H9 (cell line): Measurements from ENCODE around the gene GRIA1. TPM values are rescaled to one million over a fixed set of nuclear protein-coding genes. Genes with fewer than 3 reads are reported as not detected.

Source experiments
- DNase-seq: peaks from one replicate; pipeline ENCODE4 v3.0.0-alpha.2; 2017
- H2AFZ ChIP-seq: one replicate; pipeline ENCODE4 v1.6.1; 2013; ENCODE audit warnings: mild to moderate bottlenecking, low read length, control low read depth, moderate library complexity
- H2AK5ac ChIP-seq: 2 replicates; pipeline ENCODE4 v1.6.1; 2013; ENCODE audit warnings: low read length, control low read depth, mixed read lengths; ENCODE audit not compliant: insufficient read length
- H2BK120ac ChIP-seq: one replicate; pipeline ENCODE4 v1.6.1; 2013; ENCODE audit warnings: low read depth, mild to moderate bottlenecking, low read length, control low read depth, inconsistent platforms; ENCODE audit not compliant: poor library complexity, severe bottlenecking
- H2BK12ac ChIP-seq: 2 replicates; pipeline ENCODE4 v1.6.1; 2013; ENCODE audit warnings: low read length, control low read depth, mixed read lengths, low read depth; ENCODE audit not compliant: insufficient read length
- H2BK15ac ChIP-seq: 2 replicates; pipeline ENCODE4 v1.6.1; 2013; ENCODE audit warnings: low read depth, low read length, control low read depth
- H2BK20ac ChIP-seq: one replicate; pipeline ENCODE4 v1.6.1; 2013; ENCODE audit warnings: low read depth, mild to moderate bottlenecking, low read length, control low read depth, inconsistent platforms; ENCODE audit not compliant: poor library complexity, severe bottlenecking
- H2BK5ac ChIP-seq: 2 replicates; pipeline ENCODE4 v1.6.1; 2013; ENCODE audit warnings: low read length, control low read depth, mixed read lengths; ENCODE audit not compliant: insufficient read length
- H3K14ac ChIP-seq: 2 replicates; pipeline ENCODE4 v1.6.1; 2013; ENCODE audit warnings: low read length, control low read depth; ENCODE audit not compliant: insufficient read depth
- H3K18ac ChIP-seq: 2 replicates; pipeline ENCODE4 v1.6.1; 2013; ENCODE audit warnings: low read depth, mild to moderate bottlenecking, mixed read lengths, low read length, control low read depth; ENCODE audit not compliant: insufficient read length
- H3K23ac ChIP-seq: 2 replicates; pipeline ENCODE4 v1.6.1; 2013; ENCODE audit warnings: low read length, control low read depth, mixed read lengths, low read depth; ENCODE audit not compliant: insufficient read length
- H3K23me2 ChIP-seq: 2 replicates; pipeline ENCODE4 v1.6.1; 2013; ENCODE audit warnings: low read depth, mild to moderate bottlenecking, mixed read lengths, low read length, control low read depth; ENCODE audit not compliant: insufficient read length, poor library complexity, severe bottlenecking
- H3K27ac ChIP-seq: 2 replicates; pipeline ENCODE4 v1.5.1; 2013; ENCODE audit warnings: low read length, control low read depth, mixed read lengths, low read depth; ENCODE audit not compliant: insufficient read length
- H3K27me3 ChIP-seq: 2 replicates; pipeline ENCODE4 v1.6.1; 2013; ENCODE audit warnings: low read length, control low read depth, inconsistent platforms; ENCODE audit not compliant: insufficient read depth
- H3K4ac ChIP-seq: 2 replicates; pipeline ENCODE4 v1.6.1; 2013; ENCODE audit warnings: low read depth, mild to moderate bottlenecking, control low read depth, inconsistent platforms, low read length, moderate library complexity
- H3K4me1 ChIP-seq: 2 replicates; pipeline ENCODE4 v1.6.1; 2013; ENCODE audit warnings: low read length, control low read depth, inconsistent platforms; ENCODE audit not compliant: insufficient read depth
- H3K4me2 ChIP-seq: 2 replicates; pipeline ENCODE4 v1.6.1; 2013; ENCODE audit warnings: low read length, control low read depth, mixed read lengths; ENCODE audit not compliant: insufficient read length, insufficient read depth
- H3K56ac ChIP-seq: 2 replicates; pipeline ENCODE4 v1.6.1; 2013; ENCODE audit warnings: low read depth, mild to moderate bottlenecking, mixed read lengths, low read length, control low read depth; ENCODE audit not compliant: insufficient read length
- H3K79me1 ChIP-seq: 2 replicates; pipeline ENCODE4 v1.6.1; 2013; ENCODE audit warnings: low read depth, mild to moderate bottlenecking, moderate library complexity, low read length, control low read depth, inconsistent platforms; ENCODE audit not compliant: insufficient read depth, poor library complexity, severe bottlenecking
- H3K79me2 ChIP-seq: 2 replicates; pipeline ENCODE4 v1.6.1; 2013; ENCODE audit warnings: low read length, control low read depth, inconsistent platforms; ENCODE audit not compliant: insufficient read depth
- H3K9ac ChIP-seq: 2 replicates; pipeline ENCODE4 v1.6.1; 2013; ENCODE audit warnings: low read length, control low read depth, mixed read lengths; ENCODE audit not compliant: insufficient read length; ENCODE audit errors: extremely low read depth
- H3K9me3 ChIP-seq: one replicate; pipeline ENCODE4 v1.6.1; 2013; ENCODE audit warnings: low read depth, low read length, inconsistent platforms; ENCODE audit not compliant: control insufficient read depth
- H3T11ph ChIP-seq: one replicate; pipeline ENCODE4 v1.6.1; 2013; ENCODE audit warnings: mild to moderate bottlenecking, low read length, control low read depth, inconsistent platforms
- H4K20me1 ChIP-seq: one replicate; pipeline ENCODE4 v1.6.1; 2013; ENCODE audit not compliant: control insufficient read depth, insufficient read length, insufficient read depth
- H4K5ac ChIP-seq: 2 replicates; pipeline ENCODE4 v1.6.1; 2013; ENCODE audit warnings: low read depth, mild to moderate bottlenecking, mixed read lengths, low read length, control low read depth; ENCODE audit not compliant: insufficient read length
- H4K8ac ChIP-seq: replicated peaks from 2 replicates; pipeline ENCODE4 v1.6.1; 2013; ENCODE audit warnings: low read length, control low read depth, mixed read lengths, low read depth; ENCODE audit not compliant: insufficient read length
- H4K91ac ChIP-seq: 2 replicates; pipeline ENCODE4 v1.6.1; 2013; ENCODE audit warnings: low read depth, mild to moderate bottlenecking, moderate library complexity, mixed read lengths, low read length, control low read depth; ENCODE audit not compliant: insufficient read length
- H3K27ac Mint-ChIP-seq, 3 experiments: 2 replicates in 2 of 3; 3 replicates in 1 of 3; pipeline ENCODE4 v1.8.0; 2020 to 2021; ENCODE audit warnings: mixed read lengths in 3 of 3, mild to moderate bottlenecking in 1 of 3, moderate library complexity in 1 of 3
- H3K27me3 Mint-ChIP-seq: 2 replicates; pipeline ENCODE4 v1.8.0; 2021; ENCODE audit warnings: low read depth, mild to moderate bottlenecking, moderate library complexity, mixed read lengths
- H3K36me3 Mint-ChIP-seq, 3 experiments: 2 replicates in 2 of 3; 3 replicates in 1 of 3; pipeline ENCODE4 v1.8.0; 2020 to 2021; ENCODE audit warnings: low read depth in 3 of 3, mixed read lengths in 3 of 3; ENCODE audit not compliant: insufficient read depth in 1 of 3
- H3K4me1 Mint-ChIP-seq, 2 experiments: 2 replicates each; pipeline ENCODE4 v1.8.0; 2020; ENCODE audit warnings: mixed read lengths in 2 of 2
- H3K4me3 Mint-ChIP-seq, 2 experiments: 2 replicates in 1 of 2; 3 replicates in 1 of 2; pipeline ENCODE4 v1.8.0; 2020 to 2021; ENCODE audit warnings: mild to moderate bottlenecking in 2 of 2, mixed read lengths in 2 of 2, moderate library complexity in 1 of 2
- H3K9me3 Mint-ChIP-seq, 2 experiments: 2 replicates in 1 of 2; 3 replicates in 1 of 2; pipeline ENCODE4 v1.8.0; 2020; ENCODE audit warnings: mild to moderate bottlenecking in 2 of 2, mixed read lengths in 2 of 2, moderate library complexity in 1 of 2
- CTCF ChIP-seq: fragments of 200-600 bp; sonication (generic); conservative IDR thresholded peaks from 3 replicates; pipeline ENCODE4 v1.8.0; 2021; ENCODE audit warnings: antibody characterized with exemption, mild to moderate bottlenecking
- WGBS: extraction: QIAGEN DNeasy Blood & Tissue Kit; methylation state at CpG from one replicate; pipeline ENCODE4 v1.1.7; 2013; ENCODE audit warnings: missing lambda C conversion rate, low lambda C conversion rate, mixed read lengths; ENCODE audit not compliant: insufficient read length; ENCODE audit errors: extremely low coverage; 5-methylcytosine and 5-hydroxymethylcytosine counted together
- total RNA-seq: library from RNA; stranded (reverse); gene quantifications from 2 replicates; pipeline ENCODE4 v1.2.1, GENCODE V29; 2021

The GRIA1 gene
- total RNA-seq, 1 experiment from 2014 or later: 0.52 TPM

GRCh38 chr5:153601377-153601776, 110.9 kb downstream of the GRIA1 start:
- H3K36me3 Mint-ChIP-seq: no peaks in the 10 kb centered on the region
- H3K27me3 Mint-ChIP-seq: no peaks in the 10 kb centered on the region
- H3K9me3 Mint-ChIP-seq: no peaks in the 10 kb centered on the region
- Histone ChIP-seq H3K4me2 (no peak overlapping the region), H2AK5ac (no peak overlapping the region), H3K4ac (no peak overlapping the region), H2BK20ac (no peak overlapping the region), H3K23ac (no peak overlapping the region), H3K27ac (no peak overlapping the region), H3K27me3 (no peaks in the 10 kb centered on the region), H4K8ac (no peak overlapping the region), H2BK15ac (no peak overlapping the region), H2AFZ (no peak overlapping the region), H3K14ac (no peak overlapping the region), H3K79me2 (no peaks in the 10 kb centered on the region), H2BK120ac (no peak overlapping the region), H3K9me3 (no peaks in the 10 kb centered on the region), H4K20me1 (no peaks in the 10 kb centered on the region), H3K4me1 (no peaks in the 10 kb centered on the region), H3K56ac (no peak overlapping the region), H3K79me1 (no peaks in the 10 kb centered on the region), H3K9ac (no peak overlapping the region), H3K23me2 (no peaks in the 10 kb centered on the region), H4K5ac (no peak overlapping the region), H2BK5ac (no peak overlapping the region), H3K18ac (no peak overlapping the region), H2BK12ac (no peak overlapping the region), H4K91ac (no peak overlapping the region), H3T11ph (no peak overlapping the region)
- no peak for TF ChIP-seq CTCF
- H3K4me1 Mint-ChIP-seq: no peaks in the 10 kb centered on the region
- no peak for DNase-seq
- H3K4me3 Mint-ChIP-seq: no peak overlapping the region
- no peak overlapping the region for H3K27ac Mint-ChIP-seq
- no CpG with 5 or more reads among the region's 1 CpG for WGBS
